NCI-H446 (cell line): Measurements from ENCODE around the gene RIMBP3C.
A peak's percentile ranks its signal among the peaks of the same experiment; 100 is the strongest.
"Not testable (repeated sequence)": the region's sequence is repeated elsewhere in the genome, so short reads cannot be mapped to it uniquely, and the experiment has no call there.

Experiments used
- DNase-seq, 2 experiments: peaks; one replicate each; lab custom pipeline; 2025; lab: John Stamatoyannopoulos, UW

RIMBP3C gene

GRCh38 chr22:21551361-21551760 lies at the start of gene RIMBP3C:
TSS of gene RIMBP3C (minus strand) at chr22:21551461. CDS start at chr22:21550976, 485 bp downstream.
- DNase-seq, result not testable (repeated sequence)

GRCh38 chr22:21599053-21599893 lies 48.0 kb upstream of the RIMBP3C start:
- no peak for DNase-seq

GRCh38 chr22:21598302-21598701 lies 47.0 kb upstream of the RIMBP3C start:
- no peak for DNase-seq

GRCh38 chr22:21596356-21597135 lies 45.3 kb upstream of the RIMBP3C start:
- DNase-seq, result not testable (repeated sequence)

- no peak for DNase-seq
Measured at GRCh38 chr22:21594865-21595452, 43.7 kb upstream of the RIMBP3C start.

GRCh38 chr22:21593406-21594232 lies 42.4 kb upstream of the RIMBP3C start:
- DNase-seq, result no peak

GRCh38 chr22:21592422-21592821 lies 41.2 kb upstream of the RIMBP3C start:
- DNase-seq, result no peak

- DNase-seq, result no peak
Measured at GRCh38 chr22:21591695-21592094, 40.4 kb upstream of the RIMBP3C start.

GRCh38 chr22:21590809-21591641 lies 39.8 kb upstream of the RIMBP3C start:
- DNase-seq, result no peak

- DNase-seq, result no peak
Measured at GRCh38 chr22:21589396-21589795, 38.1 kb upstream of the RIMBP3C start.

- peak in 1 of 2 experiments; percentile 53 for DNase-seq
Measured at GRCh38 chr22:21587803-21588611, 36.7 kb upstream of the RIMBP3C start.

- no peak for DNase-seq
Measured at GRCh38 chr22:21585389-21585788, 34.1 kb upstream of the RIMBP3C start.

GRCh38 chr22:21582801-21583740 lies 31.8 kb upstream of the RIMBP3C start:
- no peak for DNase-seq

- DNase-seq, result not testable (repeated sequence)
Measured at GRCh38 chr22:21581009-21581713, 29.9 kb upstream of the RIMBP3C start.

GRCh38 chr22:21580623-21581007 lies 29.4 kb upstream of the RIMBP3C start:
- not testable (repeated sequence) for DNase-seq

GRCh38 chr22:21579474-21579851 lies 28.2 kb upstream of the RIMBP3C start:
- DNase-seq, result no peak

GRCh38 chr22:21573750-21574494 lies 22.7 kb upstream of the RIMBP3C start:
- no peak for DNase-seq
